Mesenchymal stem cell (in vitro differentiated cells and primary cell): ENCODE data around the gene BRIX1.

Experiments
- DNase-seq: peaks from one replicate; pipeline ENCODE4 v3.0.0-alpha.2; 2013
- H2AFZ ChIP-seq: one replicate; pipeline ENCODE4 v1.6.1; 2013; ENCODE audit warnings: low read depth, mild to moderate bottlenecking, control low read depth, inconsistent platforms, low read length, moderate library complexity
- H2AK5ac ChIP-seq: 2 replicates; pipeline ENCODE4 v1.6.1; 2013; ENCODE audit warnings: low read length, moderate library complexity, mild to moderate bottlenecking, inconsistent platforms; ENCODE audit not compliant: severe bottlenecking
- H2BK120ac ChIP-seq: one replicate; pipeline ENCODE4 v1.6.1; 2013; ENCODE audit warnings: low read depth, mild to moderate bottlenecking, inconsistent platforms, low read length, moderate library complexity
- H2BK12ac ChIP-seq, 2 experiments: one replicate each; pipeline ENCODE4 v1.6.1; 2013; ENCODE audit warnings: inconsistent platforms in 2 of 2, low read length in 2 of 2, mild to moderate bottlenecking in 2 of 2, moderate library complexity in 2 of 2, control low read depth in 1 of 2
- H2BK15ac ChIP-seq: one replicate; pipeline ENCODE4 v1.6.1; 2013; ENCODE audit warnings: mild to moderate bottlenecking, low read depth, inconsistent platforms; ENCODE audit not compliant: poor library complexity, severe bottlenecking
- H2BK5ac ChIP-seq: 2 replicates; pipeline ENCODE4 v1.6.1; 2013; ENCODE audit warnings: low read depth, mild to moderate bottlenecking, low read length, control low read depth, inconsistent platforms; ENCODE audit not compliant: poor library complexity, severe bottlenecking
- H3K14ac ChIP-seq, 2 experiments: one replicate each; pipeline ENCODE4 v1.6.1; 2013; ENCODE audit warnings: inconsistent platforms in 2 of 2, low read length in 2 of 2, control low read depth in 1 of 2, mild to moderate bottlenecking in 1 of 2, moderate library complexity in 1 of 2
- H3K18ac ChIP-seq, 2 experiments: one replicate each; pipeline ENCODE4 v1.6.1; 2013; ENCODE audit warnings: inconsistent platforms in 2 of 2, low read length in 2 of 2, control low read depth in 1 of 2, low read depth in 1 of 2, mild to moderate bottlenecking in 1 of 2
- H3K23ac ChIP-seq, 2 experiments: one replicate each; pipeline ENCODE4 v1.6.1; 2013; ENCODE audit warnings: inconsistent platforms in 2 of 2, low read length in 2 of 2, mild to moderate bottlenecking in 2 of 2, moderate library complexity in 2 of 2, control low read depth in 1 of 2
- H3K27ac ChIP-seq: 2 replicates; pipeline ENCODE4 v1.5.1; 2013; ENCODE audit warnings: mild to moderate bottlenecking, moderate library complexity, low read length, control low read depth, inconsistent platforms; ENCODE audit not compliant: poor library complexity, severe bottlenecking
- H3K27me3 ChIP-seq, 2 experiments: 2 replicates each; pipeline versions ENCODE4 v1.6.1 to v1.7.0; 2013; ENCODE audit warnings: low read length in 2 of 2, mild to moderate bottlenecking in 2 of 2, moderate library complexity in 2 of 2, control low read depth in 1 of 2, inconsistent platforms in 1 of 2; ENCODE audit not compliant: control insufficient read depth in 1 of 2, insufficient read depth in 1 of 2
- H3K36me3 ChIP-seq, 2 experiments: 2 replicates each; pipeline versions ENCODE4 v1.6.1 to v1.7.0; 2013; ENCODE audit warnings: low read length in 2 of 2, control low read depth in 1 of 2, inconsistent platforms in 1 of 2, low read depth in 1 of 2, mild to moderate bottlenecking in 1 of 2; ENCODE audit not compliant: insufficient read depth in 2 of 2, control insufficient read depth in 1 of 2
- H3K4ac ChIP-seq, 2 experiments: one replicate each; pipeline ENCODE4 v1.6.1; 2013; ENCODE audit warnings: inconsistent platforms in 2 of 2, low read length in 2 of 2, mild to moderate bottlenecking in 2 of 2, moderate library complexity in 2 of 2, control low read depth in 1 of 2, low read depth in 1 of 2
- H3K4me1 ChIP-seq: 2 replicates; pipeline ENCODE4 v1.6.1; 2013; ENCODE audit warnings: low read depth, low read length, control low read depth; ENCODE audit not compliant: control insufficient read depth, insufficient read depth
- H3K4me2 ChIP-seq: 2 replicates; pipeline ENCODE4 v1.6.1; 2013; ENCODE audit warnings: low read length, mild to moderate bottlenecking, inconsistent platforms; ENCODE audit not compliant: poor library complexity, severe bottlenecking
- H3K4me3 ChIP-seq, 2 experiments: 2 replicates each; pipeline versions ENCODE4 v1.5.1 to v1.7.0; 2013; ENCODE audit warnings: low read length in 2 of 2, mild to moderate bottlenecking in 2 of 2, control low read depth in 1 of 2, low read depth in 1 of 2; ENCODE audit not compliant: insufficient read depth in 1 of 2
- H3K79me1 ChIP-seq: replicated peaks from 2 replicates; pipeline ENCODE4 v1.6.1; 2013; ENCODE audit warnings: mild to moderate bottlenecking, control low read depth, low read length, inconsistent platforms; ENCODE audit not compliant: poor library complexity, severe bottlenecking
- H3K9ac ChIP-seq: 2 replicates; pipeline ENCODE4 v1.7.0; 2013; ENCODE audit warnings: mild to moderate bottlenecking, low read length, moderate library complexity
- H3K9me3 ChIP-seq: 2 replicates; pipeline ENCODE4 v1.7.0; 2013; ENCODE audit warnings: mild to moderate bottlenecking, low read length; ENCODE audit not compliant: control insufficient read depth
- H4K8ac ChIP-seq: one replicate; pipeline ENCODE4 v1.6.1; 2013; ENCODE audit warnings: inconsistent platforms, mild to moderate bottlenecking, low read length, moderate library complexity
- H4K91ac ChIP-seq: one replicate; pipeline ENCODE4 v1.6.1; 2013; ENCODE audit warnings: mild to moderate bottlenecking, low read length, inconsistent platforms
- WGBS: methylation state at CpG from one replicate; pipeline ENCODE4 v1.1.7; 2013; ENCODE audit warnings: mixed read lengths; 5-methylcytosine and 5-hydroxymethylcytosine counted together

BRIX1 gene

DNA sequence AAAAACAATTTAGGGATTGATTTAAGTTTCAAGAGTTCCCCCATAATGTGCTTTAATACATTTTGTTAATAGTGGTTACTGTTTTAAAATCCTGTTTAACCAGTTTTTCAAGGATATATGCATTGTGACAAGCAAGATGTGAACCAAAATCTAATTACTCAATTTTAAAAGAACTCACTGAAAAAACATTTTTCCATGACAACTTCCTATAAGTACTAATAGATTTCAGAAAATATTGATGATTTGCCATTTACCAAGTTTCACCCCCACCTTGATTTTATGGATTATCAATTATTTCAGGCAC lies 8.9 kb downstream of the BRIX1 start:
- Histone ChIP-seq H2AK5ac (no peak overlapping the region), H4K8ac (no peak overlapping the region), H2BK120ac (no peak overlapping the region), H2AFZ (no peak overlapping the region), H4K91ac (no peak overlapping the region), H3K4me2 (no peak overlapping the region), H3K4ac (no peak overlapping the region), H3K4me1 (peaks cover 5% of the 10 kb centered on the region), H3K4me3 (no peak overlapping the region), H3K27ac (no peak overlapping the region), H3K9me3 (no peaks in the 10 kb centered on the region), H2BK15ac (no peak overlapping the region), H2BK12ac (no peak overlapping the region), H3K9ac (peak overlapping the region; percentile 49), H3K79me1 (peaks cover 2% of the 10 kb centered on the region), H3K27me3 (no peaks in the 10 kb centered on the region), H3K23ac (no peak overlapping the region), H2BK5ac (no peak overlapping the region), H3K36me3 (peaks cover 11 to 79% of the 10 kb centered on the region in 2 experiments), H3K14ac (no peak overlapping the region), H3K18ac (no peak overlapping the region)
- no peak for DNase-seq

DNA sequence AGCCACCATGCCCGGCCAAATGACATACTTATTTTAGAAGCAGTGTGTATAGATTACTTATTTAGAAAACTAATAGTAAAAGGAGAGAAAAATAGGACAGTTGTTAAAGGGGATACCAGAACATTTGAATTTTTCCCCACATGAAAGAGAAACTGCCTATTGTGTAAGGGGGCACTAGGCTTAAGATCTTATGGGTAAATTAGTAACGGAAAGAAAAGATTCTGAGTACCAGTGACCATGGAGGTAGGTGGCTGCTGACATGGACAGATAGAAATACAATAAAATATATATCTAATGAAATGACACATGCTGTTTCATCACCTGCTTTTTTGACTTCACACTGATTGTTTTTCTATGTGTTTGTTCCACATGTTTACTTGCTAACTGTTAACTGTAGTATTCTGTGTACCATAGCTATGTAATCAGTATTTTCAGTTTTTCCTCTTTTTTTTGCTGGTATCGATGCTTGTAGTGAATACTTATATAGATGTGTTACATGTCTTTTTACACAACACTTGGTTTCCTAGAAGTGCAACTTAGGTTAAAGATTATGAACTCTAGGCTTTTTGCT lies 10.9 kb downstream of the BRIX1 start:
- Histone ChIP-seq H2BK5ac (no peak overlapping the region), H3K4ac (no peak overlapping the region), H2BK15ac (no peak overlapping the region), H3K79me1 (peaks cover 2% of the 10 kb centered on the region), H4K8ac (no peak overlapping the region), H3K9me3 (no peaks in the 10 kb centered on the region), H3K4me1 (peaks cover 5% of the 10 kb centered on the region), H3K23ac (no peak overlapping the region), H4K91ac (no peak overlapping the region), H3K9ac (no peak overlapping the region), H3K4me3 (no peak overlapping the region), H3K27me3 (no peaks in the 10 kb centered on the region), H3K36me3 (peaks cover 8 to 59% of the 10 kb centered on the region in 2 experiments), H3K4me2 (no peak overlapping the region), H3K27ac (no peak overlapping the region), H2BK12ac (no peak overlapping the region), H2AFZ (no peak overlapping the region), H3K14ac (no peak overlapping the region), H3K18ac (no peak overlapping the region), H2AK5ac (no peak overlapping the region), H2BK120ac (no peak overlapping the region)
- DNase-seq = no peak
- WGBS = 100% methylated on average over 1 of the region's 3 CpGs

DNA sequence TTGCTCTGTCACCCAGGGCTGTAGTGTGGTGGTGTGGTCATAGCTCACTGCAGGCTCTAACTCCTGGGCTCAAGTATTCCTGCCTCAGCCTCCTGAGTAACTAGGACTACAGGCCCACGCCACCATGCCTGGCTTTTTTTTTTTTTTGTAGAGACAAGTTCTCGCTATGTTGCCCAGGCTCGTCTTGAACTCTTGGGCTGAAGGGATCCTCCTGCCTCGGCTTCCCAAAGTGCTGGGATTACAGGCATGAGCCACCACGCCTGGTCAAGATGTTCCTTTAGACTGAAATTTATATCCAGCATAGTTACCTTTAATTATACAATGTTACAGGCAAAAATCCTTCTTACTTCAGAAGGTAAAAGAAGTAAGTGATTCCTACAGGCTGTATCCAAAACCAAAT lies 12.3 kb downstream of the BRIX1 start:
- Histone ChIP-seq H3K4me2 (no peak overlapping the region), H3K14ac (no peak overlapping the region), H3K4me1 (peaks cover 9% of the 10 kb centered on the region), H2BK120ac (no peak overlapping the region), H3K9me3 (no peaks in the 10 kb centered on the region), H3K36me3 (peaks cover 11 to 46% of the 10 kb centered on the region in 2 experiments), H2AFZ (no peak overlapping the region), H3K27ac (no peak overlapping the region), H2BK12ac (no peak overlapping the region), H3K79me1 (peaks cover 5% of the 10 kb centered on the region), H4K91ac (no peak overlapping the region), H3K4me3 (no peak overlapping the region), H2AK5ac (no peak overlapping the region), H3K18ac (no peak overlapping the region), H4K8ac (no peak overlapping the region), H2BK5ac (no peak overlapping the region), H3K4ac (no peak overlapping the region), H2BK15ac (no peak overlapping the region), H3K9ac (no peak overlapping the region), H3K23ac (no peak overlapping the region), H3K27me3 (no peaks in the 10 kb centered on the region)
- WGBS = 97% methylated on average over 4 of the region's 5 CpGs
- no peak for DNase-seq

DNA sequence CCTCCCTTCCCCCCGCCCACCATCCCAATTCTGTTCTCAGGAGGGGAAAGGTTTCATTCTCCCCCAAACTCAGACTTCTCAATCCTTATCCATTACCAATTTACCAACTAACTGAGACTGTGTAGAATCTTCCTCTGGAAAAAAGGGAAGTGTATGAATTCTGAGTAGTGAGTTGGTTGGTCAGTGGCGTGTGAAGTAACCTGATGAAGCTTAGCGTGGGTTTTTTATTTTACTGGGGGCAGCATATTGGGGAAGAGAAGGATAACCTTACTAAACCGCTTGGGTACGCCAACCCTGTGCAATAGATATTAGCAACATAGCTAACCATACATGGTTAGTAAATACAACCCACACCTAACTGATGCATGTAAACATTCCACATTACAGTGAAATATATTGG lies 12.8 kb downstream of the BRIX1 start:
- no peaks in the 10 kb centered on the region for H3K27me3 ChIP-seq
- WGBS = 86% methylated on average over 1 of the region's 5 CpGs
- H2BK120ac ChIP-seq = no peak overlapping the region
- H3K36me3 ChIP-seq = peaks cover 10 to 42% of the 10 kb centered on the region in 2 experiments
- H3K9me3 ChIP-seq = no peaks in the 10 kb centered on the region
- peak overlapping the region in 1 of 2 experiments; percentile 81 for H3K4me3 ChIP-seq
- H2AFZ ChIP-seq = no peak overlapping the region
- no peak overlapping the region for H3K23ac ChIP-seq
- H3K4me2 ChIP-seq = no peak overlapping the region
- peaks cover 8% of the 10 kb centered on the region for H3K4me1 ChIP-seq
- no peak overlapping the region for H3K18ac ChIP-seq
- H3K14ac ChIP-seq = no peak overlapping the region
- H4K8ac ChIP-seq = no peak overlapping the region
- no peak for DNase-seq
- H3K79me1 ChIP-seq = peaks cover 7% of the 10 kb centered on the region
- no peak overlapping the region for H2BK15ac ChIP-seq
- no peak overlapping the region for H3K27ac ChIP-seq
- H3K4ac ChIP-seq = no peak overlapping the region
- no peak overlapping the region for H2BK12ac ChIP-seq
- no peak overlapping the region for H2AK5ac ChIP-seq
- H3K9ac ChIP-seq = no peak overlapping the region
- H4K91ac ChIP-seq = no peak overlapping the region
- no peak overlapping the region for H2BK5ac ChIP-seq
